GM12878 (cell line): Measurements from ENCODE around the gene METRN. TPM values are rescaled to one million over a fixed set of nuclear protein-coding genes. Genes with fewer than 3 reads are reported as not detected.

Experiments used
- ATF7 ChIP-seq: fragments of 450-650 bp; IDR thresholded peaks from 2 replicates; pipeline ENCODE4 v1.6.1; 2016; ENCODE audit warnings: low read depth, mild to moderate bottlenecking
- BCLAF1 ChIP-seq: fragments of 450-650 bp; IDR thresholded peaks from 2 replicates; pipeline ENCODE4 v1.6.1; 2017; ENCODE audit warnings: antibody characterized with exemption, mild to moderate bottlenecking, moderate library complexity
- BMI1 ChIP-seq: fragments of 450-650 bp; IDR thresholded peaks from 2 replicates; pipeline ENCODE4 v1.6.1; 2016; ENCODE audit warnings: mild to moderate bottlenecking, moderate library complexity, borderline replicate concordance
- CBX5 ChIP-seq: sonication (generic); IDR thresholded peaks from 2 replicates; pipeline ENCODE4 v1.6.1; 2016; ENCODE audit warnings: low read depth, moderate library complexity, mild to moderate bottlenecking, inconsistent platforms
- FOXM1 ChIP-seq: IDR thresholded peaks from 2 replicates; pipeline ENCODE4 v1.6.1; 2012; ENCODE audit warnings: low read depth, mild to moderate bottlenecking, inconsistent platforms, low read length, moderate library complexity
- IRF3 ChIP-seq: fragments of 450-650 bp; IDR thresholded peaks from 2 replicates; pipeline ENCODE4 v1.6.1; 2014; ENCODE audit warnings: mild to moderate bottlenecking
- KLF5 ChIP-seq: fragments of 450-650 bp; IDR thresholded peaks from 2 replicates; pipeline ENCODE4 v1.6.1; 2014; ENCODE audit warnings: mild to moderate bottlenecking; ENCODE audit not compliant: partially characterized antibody
- MAX ChIP-seq: IDR thresholded peaks from 2 replicates; pipeline ENCODE4 v1.6.1; 2012; ENCODE audit warnings: low read depth, low read length, improper control_type of control experiment
- NFXL1 ChIP-seq: fragments of 450-650 bp; IDR thresholded peaks from 2 replicates; pipeline ENCODE4 v1.6.1; 2017; ENCODE audit warnings: antibody characterized with exemption, mild to moderate bottlenecking, borderline replicate concordance
- NKRF ChIP-seq: fragments of 450-650 bp; conservative IDR thresholded peaks from 2 replicates; pipeline ENCODE4 v1.6.1; 2017; ENCODE audit warnings: mild to moderate bottlenecking, moderate library complexity
- PKNOX1 ChIP-seq: fragments of 450-650 bp; IDR thresholded peaks from 2 replicates; pipeline ENCODE4 v1.6.1; 2016; ENCODE audit warnings: mild to moderate bottlenecking
- PML ChIP-seq: IDR thresholded peaks from 2 replicates; pipeline ENCODE4 v1.6.1; 2012; ENCODE audit warnings: low read length, inconsistent platforms
- PRDM15 ChIP-seq: fragments of 450-650 bp; formaldehyde crosslinking; IDR thresholded peaks from 2 replicates; pipeline ENCODE4 v1.4.0; 2020; ENCODE audit warnings: mild to moderate bottlenecking, moderate library complexity
- RAD51 ChIP-seq: fragments of 450-650 bp; IDR thresholded peaks from 2 replicates; pipeline ENCODE4 v1.6.1; 2016; ENCODE audit warnings: moderate library complexity, mild to moderate bottlenecking, inconsistent platforms
- RB1 ChIP-seq: fragments of 450-650 bp; formaldehyde crosslinking; IDR thresholded peaks from 2 replicates; pipeline ENCODE4 v1.6.1; 2017; ENCODE audit warnings: mild to moderate bottlenecking, borderline replicate concordance
- SRF ChIP-seq, 2 experiments: IDR thresholded peaks; 2 replicates each; pipeline ENCODE4 v1.6.1; 2011; ENCODE audit warnings: low read depth in 2 of 2, low read length in 2 of 2, mild to moderate bottlenecking in 1 of 2, moderate library complexity in 1 of 2
- ZBED1 ChIP-seq: IDR thresholded peaks from 2 replicates; pipeline ENCODE4 v1.6.1; 2016; ENCODE audit warnings: borderline replicate concordance
- ZNF384 ChIP-seq: IDR thresholded peaks from 2 replicates; pipeline ENCODE4 v1.6.1; 2012; ENCODE audit warnings: low read depth, mild to moderate bottlenecking, low read length, improper control_type of control experiment, borderline replicate concordance
- ZNF622 ChIP-seq: fragments of 450-650 bp; IDR thresholded peaks from 2 replicates; pipeline ENCODE4 v1.6.1; 2017; ENCODE audit warnings: mild to moderate bottlenecking, inconsistent platforms
- polyA plus RNA-seq, 11 experiments: library from polyadenylated mRNA; depleted of rRNA in 4 of 11; unstranded in 6 of 11; stranded (reverse) in 5 of 11; fragments of >200 nt; fragmentation: Nextera tagmentation in 4 of 11; fragmentation: Illumina TruSeq in 1 of 11; extraction: Ambion mirVana in 4 of 11; extraction: Trizol in 1 of 11; gene quantifications; 1 replicate in 1 of 11; 2 replicates in 10 of 11; pipeline versions ENCODE4 v1.2.1 to v1.2.3, GENCODE V29; 2011 to 2016; ENCODE audit warnings: inconsistent platforms in 2 of 11, missing spikeins in 2 of 11, low read depth in 1 of 11
- total RNA-seq, 4 experiments: library from RNA; depleted of rRNA in 3 of 4; stranded (reverse); fragments of >200 nt in 3 of 4; fragmentation: Illumina TruSeq in 1 of 4; extraction: Trizol in 1 of 4; gene quantifications; 2 replicates each; pipeline versions ENCODE4 v1.2.1 to v1.2.3, GENCODE V29; 2013 to 2021

The METRN gene
- total and polyA plus RNA-seq, 10 of the 15 experiments (the other 5 are each of a cell fraction or from before 2014, with no cell fraction given) = 0.11 to 12.8 (median 1.1) TPM; not detected in 1

GRCh38 chr16:679814-680624, 34.9 kb upstream of the METRN start, which contains the start of gene STUB1 (continued):
- peak; percentile 81 for TF ChIP-seq NKRF
- TF ChIP-seq RB1 = peak; percentile 62; the same call in 1 of the 2 replicates
- TF ChIP-seq NFXL1 = 0 out of 2 replicates have a peak, but pooled peaks have one; percentile 26
- no peak for TF ChIP-seq BMI1
- TF ChIP-seq IRF3 = no peak
- no peak for TF ChIP-seq ATF7
- TF ChIP-seq ZBED1 = no peak
- TF ChIP-seq ZNF622 = no peak
- TF ChIP-seq PRDM15 = no peak
- peak; percentile 48 for TF ChIP-seq PKNOX1
- peak; percentile 56; the same call in 1 of the 2 replicates for TF ChIP-seq BCLAF1
- no peak for TF ChIP-seq RAD51
- TF ChIP-seq KLF5 = peak; percentile 34
- TF ChIP-seq FOXM1 = no peak
- no peak for TF ChIP-seq PML
- no peak for TF ChIP-seq ZNF384
- TF ChIP-seq CBX5 = no peak
- no peak for TF ChIP-seq SRF (IDR thresholded peaks at IDR 0.05; ENCODE audit: low read depth in 2 of 2, low read length in 2 of 2)
- no peak for TF ChIP-seq MAX
